SK-N-SH (cell line): ENCODE results near the gene ZNF444. TPM values are rescaled to one million over a fixed set of nuclear protein-coding genes. Genes with fewer than 3 reads are reported as not detected.

Source experiments
- CTCF ChIA-PET: fragments of 300-600, 350-600 bp; formaldehyde crosslinking; extraction: SDS; loops from one replicate; lab custom pipeline; 2021; lab: Yijun Ruan, JAX
- POLR2A ChIA-PET: fragments of 350-600 bp; sonication (Branson Sonifier 250); formaldehyde crosslinking; extraction: SDS; loops from one replicate; lab custom pipeline; 2020; ENCODE audit warnings: antibody characterized with exemption, inconsistent platforms; lab: Yijun Ruan, JAX
- DNase-seq: peaks from one replicate; pipeline ENCODE4 v3.0.0; 2012
- H2AFZ ChIP-seq: fragments of 200-600 bp; sonication (generic); 2 replicates; pipeline ENCODE4 v1.8.1; 2016; ENCODE audit warnings: antibody characterized with exemption, mild to moderate bottlenecking, low read depth
- H3F3A ChIP-seq: fragments of 200-600 bp; sonication (generic); replicated peaks from 2 replicates; pipeline ENCODE3; 2016; ENCODE audit warnings: antibody characterized with exemption, mild to moderate bottlenecking; ENCODE audit not compliant: insufficient read depth
- H3K27ac ChIP-seq, 2 experiments: fragments of 200-500 bp in 1 of 2; fragments of 200-600 bp in 1 of 2; sonication (Bioruptor generic) in 1 of 2; sonication (generic), shearing (Covaris generic) in 1 of 2; 2 replicates each; pipeline versions ENCODE4 v1.5.1 to v1.6.1; 2014 to 2016; ENCODE audit warnings: low read depth in 2 of 2, inconsistent platforms in 1 of 2, low read length in 1 of 2, mild to moderate bottlenecking in 1 of 2, mixed read lengths in 1 of 2
- H3K27me3 ChIP-seq: fragments of 200-600 bp; sonication (generic), shearing (Covaris generic); 2 replicates; pipeline ENCODE4 v1.6.1; 2016; ENCODE audit warnings: mixed run types; ENCODE audit not compliant: insufficient read depth
- H3K36me3 ChIP-seq, 2 experiments: fragments of 200-500 bp in 1 of 2; fragments of 200-600 bp in 1 of 2; sonication (Bioruptor generic) in 1 of 2; sonication (generic) in 1 of 2; replicated peaks in 1 of 2; 2 replicates each; pipeline versions ENCODE3 to v1.5.1; 2014 to 2016; ENCODE audit warnings: low read length in 1 of 2, mild to moderate bottlenecking in 1 of 2; ENCODE audit not compliant: insufficient read depth in 2 of 2, control insufficient read depth in 1 of 2
- H3K4me1 ChIP-seq, 2 experiments: fragments of 200-500 bp in 1 of 2; fragments of 200-600 bp in 1 of 2; sonication (Bioruptor generic) in 1 of 2; sonication (generic), shearing (Covaris generic) in 1 of 2; 2 replicates each; pipeline versions ENCODE4 v1.5.1 to v1.6.1; 2014 to 2016; ENCODE audit warnings: low read depth in 1 of 2, low read length in 1 of 2, mixed run types in 1 of 2; ENCODE audit not compliant: insufficient read depth in 2 of 2, control insufficient read depth in 1 of 2
- H3K4me2 ChIP-seq: fragments of 200-600 bp; sonication (generic), shearing (Covaris generic); 2 replicates; pipeline ENCODE4 v1.6.1; 2017; ENCODE audit warnings: mixed run types
- H3K4me3 ChIP-seq, 2 experiments: fragments of 200-500 bp in 1 of 2; fragments of 200-600 bp in 1 of 2; sonication (Bioruptor generic) in 1 of 2; sonication (generic), shearing (Covaris generic) in 1 of 2; 2 replicates each; pipeline versions ENCODE4 v1.5.1 to v1.8.1; 2014 to 2016; ENCODE audit warnings: low read depth in 2 of 2, inconsistent platforms in 1 of 2, low read length in 1 of 2, mild to moderate bottlenecking in 1 of 2, mixed read lengths in 1 of 2, moderate library complexity in 1 of 2
- H3K79me2 ChIP-seq: fragments of 200-600 bp; sonication (generic); 2 replicates; pipeline ENCODE4 v1.8.1; 2017; ENCODE audit warnings: mild to moderate bottlenecking; ENCODE audit not compliant: insufficient read depth
- H3K9ac ChIP-seq: fragments of 200-600 bp; sonication (generic); 2 replicates; pipeline ENCODE4 v1.6.1; 2017; ENCODE audit warnings: mixed run types
- H3K9me2 ChIP-seq: fragments of 200-600 bp; sonication (generic); 2 replicates; pipeline ENCODE4 v1.6.1; 2017; ENCODE audit warnings: mixed run types
- H3K9me3 ChIP-seq: fragments of 200-600 bp; sonication (generic); 2 replicates; pipeline ENCODE4 v1.6.1; 2017; ENCODE audit warnings: mixed run types, mild to moderate bottlenecking, moderate library complexity
- H4K20me1 ChIP-seq: fragments of 200-600 bp; sonication (generic); 2 replicates; pipeline ENCODE4 v1.6.1; 2017; ENCODE audit warnings: mild to moderate bottlenecking, mixed run types; ENCODE audit not compliant: insufficient read depth
- CHD2 ChIP-seq: fragments of 150-350 bp; IDR thresholded peaks from 2 replicates; pipeline ENCODE4 v1.6.1; 2018; ENCODE audit warnings: low read length; ENCODE audit not compliant: partially characterized antibody
- ELF1 ChIP-seq: IDR thresholded peaks from 2 replicates; pipeline ENCODE4 v1.4.0; 2012
- EP300 ChIP-seq, 2 experiments: IDR thresholded peaks; 2 replicates each; pipeline versions ENCODE4 v1.4.0 to v1.6.1; 2012; ENCODE audit warnings: borderline replicate concordance in 1 of 2, low read depth in 1 of 2, low read length in 1 of 2
- EZH2phosphoT487 ChIP-seq: fragments of 200-600 bp; sonication (generic); IDR thresholded peaks from 2 replicates; pipeline ENCODE4 v1.6.1; 2017; ENCODE audit warnings: low read depth, mixed run types, mild to moderate bottlenecking, antibody characterized with exemption, moderate library complexity, borderline replicate concordance
- FOXJ3 ChIP-seq: sonication (generic); formaldehyde crosslinking; IDR thresholded peaks from 2 replicates; pipeline ENCODE4 v1.5.1; 2020; ENCODE audit warnings: mild to moderate bottlenecking, missing genetic modification reagents
- FOXM1 ChIP-seq: IDR thresholded peaks from 2 replicates; pipeline ENCODE4 v1.4.0; 2012; ENCODE audit warnings: low read depth, mild to moderate bottlenecking
- MEF2A ChIP-seq: IDR thresholded peaks from 2 replicates; pipeline ENCODE4 v1.4.0; 2012; ENCODE audit warnings: low read depth, borderline replicate concordance
- MXI1 ChIP-seq: IDR thresholded peaks from 2 replicates; pipeline ENCODE4 v1.6.1; 2012; ENCODE audit warnings: mild to moderate bottlenecking, low read depth, low read length, improper control_type of control experiment
- NFIC ChIP-seq: IDR thresholded peaks from 2 replicates; pipeline ENCODE4 v1.4.0; 2012; ENCODE audit warnings: borderline replicate concordance
- POLR2AphosphoS5 ChIP-seq: IDR thresholded peaks from 2 replicates; pipeline ENCODE4 v1.6.1; 2012; ENCODE audit warnings: low read depth, low read length
- RAD21 ChIP-seq: IDR thresholded peaks from 2 replicates; pipeline ENCODE4 v1.6.1; 2012; ENCODE audit warnings: mild to moderate bottlenecking, low read length
- RXRA ChIP-seq: IDR thresholded peaks from 2 replicates; pipeline ENCODE4 v1.4.0; 2012; ENCODE audit warnings: low read depth, mild to moderate bottlenecking, borderline replicate concordance
- SIN3A ChIP-seq: IDR thresholded peaks from 2 replicates; pipeline ENCODE4 v1.6.1; 2012; ENCODE audit warnings: low read depth, mild to moderate bottlenecking, low read length, moderate library complexity, borderline replicate concordance
- SMC3 ChIP-seq: IDR thresholded peaks from 2 replicates; pipeline ENCODE4 v1.6.1; 2012; ENCODE audit warnings: low read depth, low read length, improper control_type of control experiment
- TCF12 ChIP-seq: IDR thresholded peaks from 2 replicates; pipeline ENCODE4 v1.4.0; 2012
- YY1 ChIP-seq: IDR thresholded peaks from 2 replicates; pipeline ENCODE4 v1.4.0; 2012; ENCODE audit warnings: low read depth, mild to moderate bottlenecking
- WGBS: methylation state at CpG from one replicate; pipeline ENCODE4 v1.1.6; 2017; ENCODE audit warnings: low lambda C conversion rate; 5-methylcytosine and 5-hydroxymethylcytosine counted together
- polyA plus RNA-seq, 3 experiments: library from polyadenylated mRNA; depleted of rRNA; stranded (reverse); fragments of >200 nt; gene quantifications; 2 replicates each; pipeline ENCODE4 v1.2.3, GENCODE V29; 2012
- TF ChIP-seq, protein P1 (sequence below): fragments of 200-600 bp; sonication (generic); IDR thresholded peaks from 2 replicates; pipeline ENCODE4 v1.6.1; 2017; ENCODE audit warnings: antibody characterized with exemption, mild to moderate bottlenecking, moderate library complexity
- TF ChIP-seq, protein P2 (sequence below): IDR thresholded peaks from 2 replicates; pipeline ENCODE4; 2012
- TF ChIP-seq, protein P3 (sequence below): fragments of 150-350 bp; IDR thresholded peaks from 2 replicates; pipeline ENCODE4 v1.6.1; 2016; ENCODE audit warnings: mild to moderate bottlenecking, low read depth, low read length
- TF ChIP-seq, protein P4 (sequence below): IDR thresholded peaks from 2 replicates; pipeline ENCODE4 v1.4.0; 2012; ENCODE audit warnings: low read depth
- TF ChIP-seq, protein P5 (sequence below): fragments of 150-350 bp; IDR thresholded peaks from 2 replicates; pipeline ENCODE4 v1.6.1; 2017; ENCODE audit warnings: antibody characterized with exemption, low read length, low read depth, borderline replicate concordance

The ZNF444 gene
- polyA plus RNA-seq, 1 of the 3 experiments (the other 2 are of a cell fraction) = 23.2 TPM

DNA sequence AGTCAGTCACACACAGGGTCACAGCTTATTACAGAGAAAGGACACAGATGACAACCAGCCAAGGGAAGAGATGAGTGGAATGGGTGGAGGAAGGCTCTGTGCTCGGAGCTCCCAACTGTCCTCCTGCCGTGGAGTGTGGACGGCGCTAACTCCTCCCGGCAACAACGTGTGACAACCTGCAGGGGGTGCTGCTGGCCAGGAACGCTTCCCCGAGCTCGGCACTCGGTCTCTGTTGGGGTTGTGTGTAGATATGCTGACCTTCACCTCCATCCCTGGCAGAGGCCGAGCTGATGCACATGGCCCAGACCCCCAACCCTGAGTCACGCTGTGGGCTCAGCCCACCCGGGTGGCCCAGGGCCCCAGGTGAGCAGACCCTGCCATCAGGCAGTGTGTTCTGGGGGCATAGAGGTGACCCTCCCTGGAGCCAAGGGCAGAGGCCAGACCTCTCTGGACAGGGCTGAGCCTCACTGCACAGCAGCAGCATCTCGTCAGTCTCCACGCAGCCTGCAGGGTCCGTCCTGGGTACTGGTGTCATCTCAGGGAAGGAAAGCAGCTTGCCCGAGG is 14.1 kb downstream of the ZNF444 start:
- no peak overlapping the region for H3K9ac ChIP-seq
- H3K27me3 ChIP-seq = no peaks in the 10 kb centered on the region
- TF ChIP-seq RAD21 = peak; percentile 16
- no peak for TF ChIP-seq SIN3A
- TF ChIP-seq, protein P1, sequence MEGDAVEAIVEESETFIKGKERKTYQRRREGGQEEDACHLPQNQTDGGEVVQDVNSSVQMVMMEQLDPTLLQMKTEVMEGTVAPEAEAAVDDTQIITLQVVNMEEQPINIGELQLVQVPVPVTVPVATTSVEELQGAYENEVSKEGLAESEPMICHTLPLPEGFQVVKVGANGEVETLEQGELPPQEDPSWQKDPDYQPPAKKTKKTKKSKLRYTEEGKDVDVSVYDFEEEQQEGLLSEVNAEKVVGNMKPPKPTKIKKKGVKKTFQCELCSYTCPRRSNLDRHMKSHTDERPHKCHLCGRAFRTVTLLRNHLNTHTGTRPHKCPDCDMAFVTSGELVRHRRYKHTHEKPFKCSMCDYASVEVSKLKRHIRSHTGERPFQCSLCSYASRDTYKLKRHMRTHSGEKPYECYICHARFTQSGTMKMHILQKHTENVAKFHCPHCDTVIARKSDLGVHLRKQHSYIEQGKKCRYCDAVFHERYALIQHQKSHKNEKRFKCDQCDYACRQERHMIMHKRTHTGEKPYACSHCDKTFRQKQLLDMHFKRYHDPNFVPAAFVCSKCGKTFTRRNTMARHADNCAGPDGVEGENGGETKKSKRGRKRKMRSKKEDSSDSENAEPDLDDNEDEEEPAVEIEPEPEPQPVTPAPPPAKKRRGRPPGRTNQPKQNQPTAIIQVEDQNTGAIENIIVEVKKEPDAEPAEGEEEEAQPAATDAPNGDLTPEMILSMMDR = peak; percentile 49
- TF ChIP-seq EP300 (IDR thresholded peaks at IDR 0.05; ENCODE audit: borderline replicate concordance in 1 of 2, low read depth in 1 of 2, low read length in 1 of 2) = no peak
- TF ChIP-seq FOXM1 = no peak
- TF ChIP-seq, protein P2, sequence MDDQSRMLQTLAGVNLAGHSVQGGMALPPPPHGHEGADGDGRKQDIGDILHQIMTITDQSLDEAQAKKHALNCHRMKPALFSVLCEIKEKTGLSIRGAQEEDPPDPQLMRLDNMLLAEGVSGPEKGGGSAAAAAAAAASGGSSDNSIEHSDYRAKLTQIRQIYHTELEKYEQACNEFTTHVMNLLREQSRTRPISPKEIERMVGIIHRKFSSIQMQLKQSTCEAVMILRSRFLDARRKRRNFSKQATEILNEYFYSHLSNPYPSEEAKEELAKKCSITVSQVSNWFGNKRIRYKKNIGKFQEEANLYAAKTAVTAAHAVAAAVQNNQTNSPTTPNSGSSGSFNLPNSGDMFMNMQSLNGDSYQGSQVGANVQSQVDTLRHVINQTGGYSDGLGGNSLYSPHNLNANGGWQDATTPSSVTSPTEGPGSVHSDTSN = no peak
- no peak for TF ChIP-seq FOXJ3
- TF ChIP-seq, protein P3, sequence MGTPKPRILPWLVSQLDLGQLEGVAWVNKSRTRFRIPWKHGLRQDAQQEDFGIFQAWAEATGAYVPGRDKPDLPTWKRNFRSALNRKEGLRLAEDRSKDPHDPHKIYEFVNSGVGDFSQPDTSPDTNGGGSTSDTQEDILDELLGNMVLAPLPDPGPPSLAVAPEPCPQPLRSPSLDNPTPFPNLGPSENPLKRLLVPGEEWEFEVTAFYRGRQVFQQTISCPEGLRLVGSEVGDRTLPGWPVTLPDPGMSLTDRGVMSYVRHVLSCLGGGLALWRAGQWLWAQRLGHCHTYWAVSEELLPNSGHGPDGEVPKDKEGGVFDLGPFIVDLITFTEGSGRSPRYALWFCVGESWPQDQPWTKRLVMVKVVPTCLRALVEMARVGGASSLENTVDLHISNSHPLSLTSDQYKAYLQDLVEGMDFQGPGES = no peak
- POLR2A ChIA-PET = no interaction called here
- WGBS = 82% methylated on average over 14 of the region's 17 CpGs
- no peaks in the 10 kb centered on the region for H3K9me2 ChIP-seq
- DNase-seq = peak; percentile 59
- H3F3A ChIP-seq = no peaks in the 10 kb centered on the region
- peaks cover 17% of the 10 kb centered on the region; the same call in 1 of the 2 replicates for H4K20me1 ChIP-seq
- no peak overlapping the region for H3K4me3 ChIP-seq
- H2AFZ ChIP-seq = no peak overlapping the region
- CTCF ChIA-PET = interaction anchor here (0.8 to 2.9 kb wide), 12 partner anchors 10 to 178 kb away, joined by 3 to 14 read pairs (median 4); no protein-coding TSS in a partner anchor
- peaks cover 0 to 29% of the 10 kb centered on the region in 2 experiments for H3K36me3 ChIP-seq
- H3K4me2 ChIP-seq = no peak overlapping the region
- H3K79me2 ChIP-seq = peaks cover 18% of the 10 kb centered on the region; the same call in 1 of the 2 replicates
- H3K4me1 ChIP-seq = no peaks in the 10 kb centered on the region; a peak in 1 of 4 replicates
- no peak overlapping the region for H3K27ac ChIP-seq
- no peaks in the 10 kb centered on the region for H3K9me3 ChIP-seq

DNA sequence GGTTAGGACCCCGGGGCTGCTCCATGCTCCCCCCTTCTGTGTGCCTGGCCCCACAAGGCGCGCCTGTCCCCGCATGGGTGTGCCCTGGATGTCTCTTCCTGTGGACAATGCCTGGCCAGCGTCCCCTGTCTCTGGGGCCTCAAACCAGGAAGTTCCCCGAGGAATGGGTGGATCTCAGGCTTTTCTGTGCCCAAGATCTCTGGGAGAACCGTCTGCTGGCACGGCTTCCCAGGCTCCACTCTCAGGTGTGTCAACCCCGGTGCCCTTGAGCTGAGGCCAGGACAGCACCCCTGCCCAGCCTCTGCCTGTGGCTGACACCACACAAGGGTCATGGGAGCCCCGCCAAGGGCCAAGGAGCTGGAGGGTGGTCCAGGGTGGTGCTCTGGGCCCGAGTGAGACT is 15.7 kb downstream of the ZNF444 start:
- Histone ChIP-seq H3K9ac (no peak overlapping the region), H3K9me2 (no peaks in the 10 kb centered on the region), H3F3A (no peaks in the 10 kb centered on the region), H3K36me3 (peaks cover 0 to 33% of the 10 kb centered on the region in 2 experiments), H4K20me1 (peaks cover 15% of the 10 kb centered on the region; the same call in 1 of the 2 replicates), H2AFZ (no peak overlapping the region), H3K4me1 (no peaks in the 10 kb centered on the region; a peak in 1 of 4 replicates), H3K4me3 (no peak overlapping the region), H3K27ac (no peak overlapping the region), H3K4me2 (no peak overlapping the region), H3K27me3 (no peaks in the 10 kb centered on the region), H3K79me2 (peaks cover 15% of the 10 kb centered on the region; the same call in 1 of the 2 replicates), H3K9me3 (no peaks in the 10 kb centered on the region)
- WGBS = 88% methylated on average over 4 of the region's 11 CpGs
- ChIA-PET CTCF (interaction anchor here (1.5 to 2.9 kb wide), 2 partner anchors 9 to 15 kb away, joined by 7 to 11 read pairs; no protein-coding TSS in a partner anchor), POLR2A (no interaction called here)
- no peak for DNase-seq
- TF ChIP-seq EZH2phosphoT487 (no peak), ELF1 (no peak), MEF2A (no peak), NFIC (no peak), SMC3 (no peak), CHD2 (no peak), FOXM1 (no peak), YY1 (no peak), MXI1 (no peak), TCF12 (no peak), POLR2AphosphoS5 (no peak), RXRA (no peak), FOXJ3 (no peak)
- TF ChIP-seq, protein P3 = no peak
- TF ChIP-seq, protein P4, sequence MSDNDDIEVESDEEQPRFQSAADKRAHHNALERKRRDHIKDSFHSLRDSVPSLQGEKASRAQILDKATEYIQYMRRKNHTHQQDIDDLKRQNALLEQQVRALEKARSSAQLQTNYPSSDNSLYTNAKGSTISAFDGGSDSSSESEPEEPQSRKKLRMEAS = no peak
- TF ChIP-seq, protein P5, sequence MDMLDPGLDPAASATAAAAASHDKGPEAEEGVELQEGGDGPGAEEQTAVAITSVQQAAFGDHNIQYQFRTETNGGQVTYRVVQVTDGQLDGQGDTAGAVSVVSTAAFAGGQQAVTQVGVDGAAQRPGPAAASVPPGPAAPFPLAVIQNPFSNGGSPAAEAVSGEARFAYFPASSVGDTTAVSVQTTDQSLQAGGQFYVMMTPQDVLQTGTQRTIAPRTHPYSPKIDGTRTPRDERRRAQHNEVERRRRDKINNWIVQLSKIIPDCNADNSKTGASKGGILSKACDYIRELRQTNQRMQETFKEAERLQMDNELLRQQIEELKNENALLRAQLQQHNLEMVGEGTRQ = no peak
